GM12873 (cell line): ENCODE results near the gene APOA1.

Source experiments
- TF ChIP-seq, protein P1 (sequence below): IDR thresholded peaks from 2 replicates; pipeline ENCODE4 v1.5.1; 2012; ENCODE audit warnings: low read depth, mild to moderate bottlenecking, moderate library complexity, low read length, control low read depth; ENCODE audit not compliant: insufficient read depth; ENCODE audit errors: missing control alignments

The APOA1 gene

DNA sequence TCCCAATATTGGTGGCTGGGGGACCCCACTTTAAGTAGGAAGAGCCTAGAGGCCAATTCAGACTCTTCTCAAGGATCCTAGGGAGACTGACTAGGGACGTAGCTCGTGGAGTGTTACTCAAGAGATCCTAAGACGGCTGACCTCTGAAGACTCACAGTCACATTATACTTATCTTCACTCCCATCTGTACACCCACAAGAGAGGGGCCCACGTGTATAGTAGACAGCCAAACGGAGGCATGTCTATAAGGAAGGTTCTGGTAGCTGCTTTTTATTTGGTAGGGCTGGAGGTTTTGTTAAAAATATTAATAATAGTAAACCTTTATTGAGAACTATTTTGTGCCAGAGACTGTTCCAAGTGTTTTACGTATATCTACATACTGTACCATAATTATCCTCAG is 22.9 kb upstream of the APOA1 start:
- TF ChIP-seq, protein P1, sequence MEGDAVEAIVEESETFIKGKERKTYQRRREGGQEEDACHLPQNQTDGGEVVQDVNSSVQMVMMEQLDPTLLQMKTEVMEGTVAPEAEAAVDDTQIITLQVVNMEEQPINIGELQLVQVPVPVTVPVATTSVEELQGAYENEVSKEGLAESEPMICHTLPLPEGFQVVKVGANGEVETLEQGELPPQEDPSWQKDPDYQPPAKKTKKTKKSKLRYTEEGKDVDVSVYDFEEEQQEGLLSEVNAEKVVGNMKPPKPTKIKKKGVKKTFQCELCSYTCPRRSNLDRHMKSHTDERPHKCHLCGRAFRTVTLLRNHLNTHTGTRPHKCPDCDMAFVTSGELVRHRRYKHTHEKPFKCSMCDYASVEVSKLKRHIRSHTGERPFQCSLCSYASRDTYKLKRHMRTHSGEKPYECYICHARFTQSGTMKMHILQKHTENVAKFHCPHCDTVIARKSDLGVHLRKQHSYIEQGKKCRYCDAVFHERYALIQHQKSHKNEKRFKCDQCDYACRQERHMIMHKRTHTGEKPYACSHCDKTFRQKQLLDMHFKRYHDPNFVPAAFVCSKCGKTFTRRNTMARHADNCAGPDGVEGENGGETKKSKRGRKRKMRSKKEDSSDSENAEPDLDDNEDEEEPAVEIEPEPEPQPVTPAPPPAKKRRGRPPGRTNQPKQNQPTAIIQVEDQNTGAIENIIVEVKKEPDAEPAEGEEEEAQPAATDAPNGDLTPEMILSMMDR, result no peak

DNA sequence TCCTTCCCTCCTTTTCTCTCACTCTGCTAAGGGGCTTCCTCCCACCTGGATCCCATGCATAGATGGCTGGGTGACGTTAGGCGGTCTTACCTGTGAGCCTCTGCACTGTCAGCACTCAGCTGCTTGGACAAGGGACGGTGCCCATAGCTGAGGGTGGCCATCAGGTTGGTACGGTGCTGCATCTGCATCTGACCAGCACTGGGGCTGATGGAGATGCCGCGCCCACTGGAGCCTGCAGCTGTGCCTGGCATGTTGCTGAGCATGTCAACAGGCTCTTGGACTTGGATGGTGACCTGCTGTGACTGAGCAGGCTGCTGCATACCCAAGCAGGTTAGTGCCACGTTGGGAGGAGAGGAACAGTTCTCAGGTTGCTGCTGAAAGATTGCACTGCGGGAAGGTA is 21.8 kb upstream of the APOA1 start:
- TF ChIP-seq, protein P1, result no peak

DNA sequence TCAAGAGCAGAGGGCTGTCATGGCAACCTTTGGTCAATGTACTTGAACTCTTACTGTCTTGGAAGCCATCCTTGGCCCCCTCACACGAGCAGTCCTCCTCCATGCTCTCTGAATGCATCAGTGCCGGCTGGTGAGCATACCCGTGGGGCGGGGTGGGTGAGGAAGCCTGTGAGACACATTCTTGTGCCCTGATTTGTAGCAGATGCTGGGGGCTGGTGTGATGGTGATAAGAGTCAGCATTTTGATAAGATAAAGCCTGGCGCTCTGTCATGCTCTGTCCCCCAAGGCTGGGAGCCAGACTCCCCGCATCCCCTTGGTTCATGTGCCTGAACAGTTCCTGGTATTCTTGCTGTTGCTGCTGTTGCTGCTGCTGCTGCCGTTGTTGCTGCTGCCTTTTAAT is 20.5 kb upstream of the APOA1 start:
- TF ChIP-seq, protein P1, result no peak

DNA sequence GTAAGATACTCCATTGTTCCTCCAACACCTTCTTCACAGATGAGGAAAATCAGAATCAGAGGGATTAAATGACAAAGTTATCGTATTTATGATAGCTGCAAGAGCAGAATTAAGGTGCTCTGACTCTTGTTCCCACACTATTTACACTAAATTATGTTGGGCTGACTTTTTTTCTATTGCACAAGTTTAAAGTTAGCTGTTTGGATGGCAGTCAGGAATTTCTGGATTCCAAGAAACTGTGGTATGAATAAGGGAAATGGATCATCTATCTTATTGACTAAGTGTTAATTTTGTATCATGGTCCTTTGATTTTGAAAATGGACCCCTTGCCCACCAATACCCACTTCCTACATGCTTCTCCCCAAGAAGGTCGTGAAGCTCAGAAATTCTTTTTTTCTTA is 19.9 kb upstream of the APOA1 start:
- TF ChIP-seq, protein P1, result no peak

DNA sequence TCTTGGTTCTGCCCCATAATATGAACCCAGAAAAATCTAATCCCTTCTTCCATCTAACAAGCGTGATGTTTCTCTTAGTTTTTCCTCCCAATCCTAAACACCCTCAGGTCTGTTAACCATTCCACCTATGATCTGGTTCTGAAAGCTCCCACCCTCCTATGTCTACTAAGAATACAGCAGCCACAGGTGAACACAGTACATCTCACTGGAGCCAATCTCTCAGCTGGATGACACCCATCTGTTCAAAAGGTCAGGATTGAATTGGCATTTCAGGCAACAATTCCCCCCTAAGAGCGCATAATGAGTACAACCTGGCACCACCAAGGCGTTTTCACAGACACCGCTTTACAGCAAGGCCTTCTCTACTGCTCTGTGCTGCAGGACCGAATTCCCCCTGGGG is 19.0 kb upstream of the APOA1 start:
- TF ChIP-seq, protein P1, result no peak

DNA sequence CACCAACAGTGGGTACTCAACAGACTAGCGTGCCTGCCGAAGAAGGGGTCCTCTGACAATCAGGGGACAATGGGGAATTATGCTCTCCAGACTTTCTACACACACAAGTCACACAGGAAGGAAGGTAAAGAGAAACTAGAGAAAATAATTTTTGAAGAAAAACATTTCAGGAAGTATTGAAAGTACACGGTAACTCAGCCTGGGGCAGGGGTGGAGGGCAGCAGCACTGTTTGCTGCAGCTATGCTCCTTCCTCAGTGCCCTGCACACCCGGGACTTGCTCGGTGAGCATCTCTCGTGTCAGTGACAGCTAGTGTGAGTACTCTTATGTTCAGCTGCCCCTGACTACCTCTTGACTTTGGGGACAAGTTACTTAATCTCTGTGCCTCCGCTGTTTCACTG is 18.0 kb upstream of the APOA1 start:
- TF ChIP-seq, protein P1, result no peak

DNA sequence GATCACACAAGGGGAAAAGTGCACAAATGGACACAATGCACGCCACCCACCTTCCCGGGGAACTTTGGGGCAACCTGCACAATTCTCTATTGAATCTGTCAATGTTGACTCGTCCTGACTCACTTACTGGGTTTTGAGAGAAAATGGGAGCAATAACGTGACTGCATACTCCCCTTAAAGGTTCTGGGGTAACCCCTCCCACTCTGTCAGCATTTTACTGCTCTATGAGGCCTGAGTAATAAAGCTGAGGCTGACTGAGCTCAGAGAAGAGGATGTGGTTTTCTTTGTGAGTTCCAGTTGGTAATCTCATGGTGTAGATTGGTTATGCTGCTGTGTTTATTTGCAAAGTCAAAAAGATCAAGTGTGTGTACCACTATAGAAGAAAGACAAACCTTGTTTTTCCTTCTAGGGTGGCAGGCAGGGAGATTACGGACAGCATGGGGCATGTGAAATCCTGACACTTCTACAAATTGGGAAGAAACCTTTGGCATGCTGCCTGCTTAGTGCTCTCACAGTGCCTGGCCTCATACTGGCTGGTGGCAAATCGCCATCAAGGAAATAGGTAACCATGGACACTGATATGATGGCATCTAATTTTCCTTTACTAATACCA is 16.1 kb upstream of the APOA1 start:
- TF ChIP-seq, protein P1, result no peak
